Measurements from ENCODE around the gene PCSK2.
"Not testable (repeated sequence)": the region's sequence is repeated elsewhere in the genome, so short reads cannot be mapped to it uniquely, and the experiment has no call there.

The PCSK2 gene, protein sequence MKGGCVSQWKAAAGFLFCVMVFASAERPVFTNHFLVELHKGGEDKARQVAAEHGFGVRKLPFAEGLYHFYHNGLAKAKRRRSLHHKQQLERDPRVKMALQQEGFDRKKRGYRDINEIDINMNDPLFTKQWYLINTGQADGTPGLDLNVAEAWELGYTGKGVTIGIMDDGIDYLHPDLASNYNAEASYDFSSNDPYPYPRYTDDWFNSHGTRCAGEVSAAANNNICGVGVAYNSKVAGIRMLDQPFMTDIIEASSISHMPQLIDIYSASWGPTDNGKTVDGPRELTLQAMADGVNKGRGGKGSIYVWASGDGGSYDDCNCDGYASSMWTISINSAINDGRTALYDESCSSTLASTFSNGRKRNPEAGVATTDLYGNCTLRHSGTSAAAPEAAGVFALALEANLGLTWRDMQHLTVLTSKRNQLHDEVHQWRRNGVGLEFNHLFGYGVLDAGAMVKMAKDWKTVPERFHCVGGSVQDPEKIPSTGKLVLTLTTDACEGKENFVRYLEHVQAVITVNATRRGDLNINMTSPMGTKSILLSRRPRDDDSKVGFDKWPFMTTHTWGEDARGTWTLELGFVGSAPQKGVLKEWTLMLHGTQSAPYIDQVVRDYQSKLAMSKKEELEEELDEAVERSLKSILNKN

DNA sequence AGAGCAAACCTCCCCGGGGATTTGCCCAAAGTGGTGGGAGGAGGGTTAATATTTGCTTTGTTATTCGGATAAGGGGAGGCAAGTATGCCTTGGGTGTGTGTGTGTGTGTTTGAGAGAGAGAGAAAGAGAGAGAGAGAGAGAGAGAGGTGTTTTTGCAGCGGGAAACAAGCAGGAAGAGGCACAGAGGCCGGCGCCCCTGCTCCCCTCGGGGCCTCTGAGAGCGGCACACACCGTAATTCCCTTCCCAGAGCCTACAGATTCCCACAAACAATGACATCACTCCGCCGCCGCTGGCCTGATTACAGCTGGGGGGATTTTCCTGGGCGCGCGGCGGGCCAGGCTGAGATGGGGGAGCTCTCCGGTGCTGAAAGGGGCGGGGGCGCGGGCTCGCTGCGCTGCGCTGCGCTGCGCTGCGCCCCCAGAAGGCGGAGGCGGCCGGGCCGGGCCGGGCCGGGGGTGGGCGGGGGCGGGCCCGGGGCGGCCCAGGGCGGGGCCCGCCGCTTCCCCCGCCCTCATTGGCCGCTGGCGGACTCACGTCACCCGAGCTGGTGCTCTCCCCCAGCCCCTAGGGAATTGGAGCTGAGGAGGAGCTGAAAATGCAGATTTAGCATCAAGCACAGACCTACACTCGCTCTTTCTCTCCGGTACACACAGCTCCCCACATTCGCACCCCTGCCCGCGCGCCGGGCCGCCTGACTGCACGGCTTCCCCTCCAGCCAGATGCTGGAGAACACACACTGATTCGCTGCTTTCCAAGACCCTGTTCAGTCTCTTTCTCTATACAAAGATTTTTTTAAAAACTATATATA, at the start of gene PCSK2:
TSS of gene PCSK2 (plus strand) at position 631 of the 809 bp plus-strand sequence. CDS start 266 bp downstream, outside the sequence.
- DNase-seq: no peak

DNA sequence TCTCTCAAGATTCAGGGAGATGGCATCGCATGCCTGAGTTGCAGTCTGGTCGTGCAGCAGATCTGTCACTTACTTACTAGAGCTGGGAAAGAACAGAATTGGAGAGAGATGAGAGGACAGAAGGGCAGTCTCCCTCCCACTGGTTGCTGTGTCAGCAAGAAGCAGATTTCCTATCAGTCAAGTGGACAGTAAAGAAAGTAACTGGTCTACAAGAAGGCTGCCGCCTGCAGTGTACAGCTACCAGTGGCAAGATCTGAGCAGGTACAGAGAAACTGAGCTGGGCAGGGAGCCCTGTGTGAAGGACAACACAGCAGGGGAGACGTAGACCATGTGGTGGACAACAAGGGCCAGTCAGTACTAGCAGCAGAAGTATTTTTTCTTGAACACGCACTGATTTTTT, 49.5 kb upstream of the PCSK2 start:
- no peak for DNase-seq

DNA sequence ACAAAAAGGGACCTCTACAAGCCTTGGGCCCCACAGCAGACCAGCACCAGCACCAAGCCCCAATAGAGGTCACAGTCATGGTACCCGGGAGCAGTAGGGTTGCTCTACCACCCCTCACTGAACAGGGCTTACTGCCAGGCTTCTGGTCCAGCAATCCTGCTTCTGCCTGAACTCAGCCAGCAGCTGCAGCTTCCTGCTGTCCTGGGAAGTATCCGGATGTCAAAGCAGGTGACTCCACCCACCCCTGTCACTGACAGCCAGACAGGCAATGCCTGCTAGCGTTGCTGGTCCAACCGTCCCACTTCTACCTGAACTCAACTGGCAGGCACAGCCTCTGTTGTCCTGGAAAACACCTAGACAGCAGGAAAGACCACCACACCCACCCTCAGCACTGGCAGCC, 47.0 kb upstream of the PCSK2 start:
- no peak for DNase-seq

DNA sequence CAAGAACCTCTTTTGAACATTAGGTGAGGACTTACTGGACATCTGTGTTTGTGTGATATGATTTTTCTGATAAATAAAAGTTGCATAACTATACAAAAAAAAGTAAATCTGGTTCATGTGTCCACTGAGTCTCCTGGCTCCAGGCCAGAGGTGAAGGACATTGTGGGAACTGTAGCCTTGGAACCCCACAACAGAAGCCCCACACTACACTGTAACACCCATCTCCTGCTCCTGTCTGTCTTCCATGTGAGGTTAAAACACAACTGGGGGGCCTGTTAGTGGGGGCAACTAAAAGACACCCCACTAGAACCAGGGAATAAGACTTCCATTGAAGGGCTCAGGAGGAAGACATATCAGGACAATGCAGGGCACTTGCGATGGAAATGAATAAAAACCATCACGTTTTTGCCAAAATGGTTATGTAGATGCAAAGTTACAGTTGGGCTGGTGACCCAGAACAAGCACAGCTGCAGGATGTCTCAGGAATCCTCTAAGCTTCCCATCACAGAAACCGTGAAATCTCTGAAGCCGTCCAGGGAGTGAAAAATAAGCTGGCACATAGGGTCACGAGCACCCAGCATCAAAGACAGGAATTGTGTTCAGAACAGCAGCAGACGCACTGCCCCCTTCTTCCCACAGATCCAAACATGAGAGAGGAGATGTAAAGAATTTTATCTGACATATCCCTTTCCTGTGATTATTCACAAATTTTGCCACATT, 36.7 kb upstream of the PCSK2 start:
- DNase-seq: no peak

DNA sequence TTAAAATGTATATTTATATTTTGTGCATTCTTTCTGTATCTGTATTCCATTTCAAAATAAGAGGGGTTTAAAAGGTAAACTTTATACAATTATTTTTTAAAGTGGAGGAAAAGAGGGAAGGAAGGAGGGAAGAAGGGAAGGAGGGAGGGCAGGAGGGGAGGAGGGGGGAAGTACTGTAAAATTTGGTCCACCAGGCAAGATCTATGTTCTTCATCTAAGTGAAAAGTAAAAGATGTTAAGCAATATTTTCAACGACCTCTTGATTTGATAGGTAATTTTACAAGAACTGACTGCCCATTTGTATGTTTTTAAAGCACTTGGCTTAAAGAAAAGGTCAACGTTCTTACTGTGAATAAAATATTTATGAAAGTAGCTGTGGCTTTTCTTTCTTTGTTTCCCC, 29.8 kb upstream of the PCSK2 start:
- no peak for DNase-seq

DNA sequence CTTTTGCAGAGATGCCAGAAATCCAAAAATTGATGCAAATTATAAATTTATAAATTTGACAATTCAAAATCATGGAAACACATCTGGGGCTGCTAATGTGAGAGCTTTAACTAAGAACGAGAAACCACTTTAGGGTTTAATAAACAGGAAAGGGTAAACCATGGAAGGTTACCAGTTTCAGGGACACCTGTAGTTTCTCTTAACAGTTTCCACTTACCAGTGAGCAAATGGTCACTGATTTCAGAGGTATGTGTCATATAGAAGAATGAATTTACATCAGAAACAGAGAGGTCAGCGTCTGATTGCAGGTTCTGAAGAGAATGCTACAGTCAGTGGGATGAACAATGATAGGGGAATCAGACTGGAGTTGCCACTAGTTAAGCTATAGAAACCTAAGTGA, 24.8 kb upstream of the PCSK2 start:
- no peak for DNase-seq

DNA sequence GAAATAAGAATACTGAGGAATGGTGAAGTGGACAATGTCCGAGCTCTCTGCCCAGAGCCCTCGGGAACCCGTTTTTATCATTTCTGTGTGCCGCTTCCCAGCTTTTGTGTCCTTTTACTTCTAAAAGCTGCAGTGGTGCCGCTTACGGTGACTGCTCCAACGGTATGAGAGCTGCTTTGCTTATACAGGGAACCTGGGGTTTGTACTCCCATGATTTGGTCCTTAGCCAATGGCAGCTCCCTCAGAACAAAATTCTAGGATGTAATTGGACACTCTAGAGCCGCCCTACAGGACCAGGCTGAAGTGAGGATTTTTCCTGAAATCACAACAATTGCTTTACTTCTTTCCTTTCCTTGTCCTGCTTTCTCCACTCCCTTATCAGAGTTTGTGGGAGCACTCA, 24.2 kb upstream of the PCSK2 start:
- DNase-seq: no peak

DNA sequence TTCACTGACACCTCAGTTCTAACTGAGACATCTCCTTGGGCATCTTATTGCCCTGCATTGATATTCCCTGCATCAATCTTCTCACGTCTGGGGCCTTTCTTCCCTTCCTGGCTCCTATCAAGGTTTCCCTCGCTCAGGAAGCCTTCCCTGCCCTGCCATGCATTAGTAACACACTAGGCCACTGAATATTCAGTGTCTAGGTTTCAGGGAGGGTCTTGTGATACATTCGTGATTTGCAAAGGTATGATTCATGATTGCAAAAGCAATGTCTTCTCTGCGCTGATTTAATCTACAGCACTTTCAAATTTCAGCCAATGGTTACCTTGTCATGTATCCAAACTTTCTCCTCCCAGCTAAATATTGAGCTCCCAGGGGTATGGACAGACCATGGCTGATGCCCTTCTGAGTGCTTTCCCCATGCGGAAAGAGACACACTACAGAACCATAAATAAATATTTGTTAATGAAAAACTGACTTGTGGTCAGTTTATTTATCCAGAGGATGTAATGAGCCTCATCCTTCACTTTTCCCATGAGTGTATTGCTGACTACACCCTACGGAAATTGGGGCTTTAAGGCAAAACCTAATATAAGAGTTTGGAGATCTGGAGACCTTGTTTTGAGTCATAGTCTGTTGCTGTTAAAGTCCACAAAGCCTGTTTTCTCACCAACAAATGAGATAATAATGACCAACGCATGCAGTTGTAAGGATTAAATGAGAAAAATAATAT, 21.6 kb upstream of the PCSK2 start:
- DNase-seq: no peak

DNA sequence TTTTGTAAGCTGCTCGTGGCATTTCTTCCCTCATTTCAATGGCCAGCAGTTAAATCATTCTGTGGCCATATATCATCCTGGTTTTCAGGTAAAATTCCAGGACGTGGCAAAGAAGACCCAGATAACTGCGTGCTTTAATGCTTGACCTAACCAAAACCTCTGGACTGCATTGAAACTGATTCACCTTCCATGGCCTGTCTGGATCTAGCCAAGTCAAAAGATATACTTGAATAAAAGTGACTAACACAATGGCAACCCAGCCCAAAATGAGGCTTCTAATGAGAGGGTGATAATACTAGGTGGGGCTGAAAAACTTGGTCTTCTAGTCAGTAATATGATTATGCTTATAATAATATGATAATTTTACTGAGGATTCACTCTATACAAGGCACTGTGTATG, 16.5 kb upstream of the PCSK2 start:
- no peak for DNase-seq

DNA sequence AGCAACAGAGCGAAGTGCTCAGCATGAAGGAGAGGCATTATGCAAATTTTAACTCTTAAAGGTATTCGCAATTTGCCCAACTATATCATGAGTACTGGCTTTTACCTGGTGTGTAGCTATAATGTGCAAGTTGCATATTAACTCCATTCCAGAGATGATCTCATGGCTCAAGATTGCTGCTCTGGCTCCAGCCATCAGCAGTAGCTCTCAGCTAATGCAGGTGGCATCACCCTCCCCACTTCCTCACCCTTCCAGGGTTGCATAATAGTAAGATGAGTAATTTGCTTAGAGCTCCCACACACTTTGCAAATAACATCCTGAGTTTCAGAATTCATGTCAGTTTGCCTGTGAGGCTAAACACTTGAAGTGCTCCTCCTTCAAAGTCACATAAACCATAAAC, 15.9 kb upstream of the PCSK2 start:
- no peak for DNase-seq

DNA sequence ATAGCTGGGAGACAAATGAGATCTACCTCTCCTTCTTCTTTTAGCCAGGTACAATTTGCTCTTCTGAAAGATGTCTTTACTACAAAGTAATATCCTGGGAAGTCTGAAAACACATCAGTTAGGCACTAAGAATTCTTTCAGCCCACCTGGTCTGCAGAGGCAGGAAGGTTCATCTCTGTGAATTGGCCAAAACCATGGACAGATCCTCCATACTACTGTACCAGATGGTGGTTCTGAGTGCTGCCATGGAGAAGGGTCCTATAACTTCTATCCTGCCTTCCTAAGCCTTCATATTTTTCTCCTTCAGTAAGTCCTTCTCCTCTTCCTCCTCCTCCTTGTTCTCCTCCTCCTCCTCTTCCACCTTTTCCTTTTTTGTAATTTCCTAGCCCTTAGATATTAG, 11.7 kb upstream of the PCSK2 start:
- no peak for DNase-seq

DNA sequence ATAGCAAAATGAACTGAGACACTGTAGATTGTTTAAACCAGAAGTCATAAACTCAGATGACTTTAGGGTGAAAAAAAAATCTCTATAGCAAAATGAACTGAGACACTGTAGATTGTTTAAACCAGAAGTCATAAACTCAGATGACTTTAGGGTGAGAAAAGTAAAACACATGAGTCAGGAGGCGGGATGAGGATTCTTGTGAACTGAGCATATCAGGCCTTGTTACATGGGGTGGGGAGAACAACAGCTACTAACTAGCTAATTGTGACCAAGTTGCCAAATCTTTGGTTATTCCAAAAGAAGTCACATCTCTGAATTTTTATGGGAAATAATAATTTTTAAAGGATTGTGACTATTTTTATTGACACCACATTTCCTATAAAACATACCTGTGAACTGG, 7.0 kb upstream of the PCSK2 start:
- not testable (repeated sequence) for DNase-seq

DNA sequence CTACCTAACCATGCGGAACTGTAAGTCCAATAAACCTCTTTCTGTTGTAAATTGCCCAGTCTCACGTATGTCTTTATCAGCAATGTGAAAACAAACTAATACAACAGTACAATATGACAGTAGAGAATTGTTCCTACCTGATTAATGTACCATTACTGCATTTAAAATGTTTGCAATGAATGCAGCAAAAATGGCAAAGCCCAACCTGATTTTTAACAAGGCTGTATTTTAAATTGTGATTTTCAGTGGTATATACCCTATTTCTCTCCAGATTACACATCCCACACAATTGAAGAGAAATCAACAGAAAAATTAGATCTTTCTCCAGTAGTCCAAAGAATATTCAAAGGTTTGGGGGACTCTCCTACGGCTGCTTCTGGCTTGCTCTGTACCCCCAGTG, 3.3 kb upstream of the PCSK2 start:
- DNase-seq: no peak

DNA sequence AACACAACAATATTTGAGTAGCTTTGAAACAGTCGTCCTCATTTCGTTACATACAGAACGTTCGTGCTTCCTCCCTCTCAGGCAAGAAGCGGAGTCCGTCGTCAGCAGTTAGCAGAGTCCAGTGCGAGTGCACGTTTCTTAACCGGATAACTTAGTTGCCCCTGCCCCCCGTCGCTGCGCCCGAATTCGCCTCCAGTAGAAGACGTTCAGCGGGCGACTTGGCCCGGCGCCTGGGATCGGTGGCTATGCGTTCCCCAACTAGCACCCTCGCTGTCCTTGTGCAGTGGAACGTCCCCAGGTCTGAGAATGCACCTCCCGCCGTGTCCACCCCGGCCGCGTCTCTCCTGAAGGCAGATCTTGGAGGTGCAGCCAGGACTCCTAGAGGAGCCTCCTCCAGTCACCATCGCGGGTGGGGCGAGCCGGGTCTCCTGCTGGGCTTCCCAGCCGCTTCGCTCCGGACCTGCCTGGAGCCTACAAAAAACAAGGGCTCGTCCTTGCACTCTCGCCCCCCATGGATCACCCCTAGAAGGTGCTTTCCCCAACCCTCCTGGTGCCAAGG, 910 bp upstream of the PCSK2 start:
- no peak for DNase-seq

DNA sequence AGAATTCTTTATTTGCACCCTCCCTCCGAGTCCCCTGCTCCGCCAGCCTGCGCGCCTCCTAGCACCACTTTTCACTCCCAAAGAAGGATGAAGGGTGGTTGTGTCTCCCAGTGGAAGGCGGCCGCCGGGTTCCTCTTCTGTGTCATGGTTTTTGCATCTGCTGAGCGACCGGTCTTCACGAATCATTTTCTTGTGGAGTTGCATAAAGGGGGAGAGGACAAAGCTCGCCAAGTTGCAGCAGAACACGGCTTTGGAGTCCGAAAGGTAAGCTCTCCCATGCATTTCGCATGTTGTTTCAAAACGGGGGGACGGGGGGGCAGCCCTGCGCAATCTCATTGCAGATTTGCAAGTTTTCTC, 357 bp downstream of the PCSK2 start:
- DNase-seq: no peak

DNA sequence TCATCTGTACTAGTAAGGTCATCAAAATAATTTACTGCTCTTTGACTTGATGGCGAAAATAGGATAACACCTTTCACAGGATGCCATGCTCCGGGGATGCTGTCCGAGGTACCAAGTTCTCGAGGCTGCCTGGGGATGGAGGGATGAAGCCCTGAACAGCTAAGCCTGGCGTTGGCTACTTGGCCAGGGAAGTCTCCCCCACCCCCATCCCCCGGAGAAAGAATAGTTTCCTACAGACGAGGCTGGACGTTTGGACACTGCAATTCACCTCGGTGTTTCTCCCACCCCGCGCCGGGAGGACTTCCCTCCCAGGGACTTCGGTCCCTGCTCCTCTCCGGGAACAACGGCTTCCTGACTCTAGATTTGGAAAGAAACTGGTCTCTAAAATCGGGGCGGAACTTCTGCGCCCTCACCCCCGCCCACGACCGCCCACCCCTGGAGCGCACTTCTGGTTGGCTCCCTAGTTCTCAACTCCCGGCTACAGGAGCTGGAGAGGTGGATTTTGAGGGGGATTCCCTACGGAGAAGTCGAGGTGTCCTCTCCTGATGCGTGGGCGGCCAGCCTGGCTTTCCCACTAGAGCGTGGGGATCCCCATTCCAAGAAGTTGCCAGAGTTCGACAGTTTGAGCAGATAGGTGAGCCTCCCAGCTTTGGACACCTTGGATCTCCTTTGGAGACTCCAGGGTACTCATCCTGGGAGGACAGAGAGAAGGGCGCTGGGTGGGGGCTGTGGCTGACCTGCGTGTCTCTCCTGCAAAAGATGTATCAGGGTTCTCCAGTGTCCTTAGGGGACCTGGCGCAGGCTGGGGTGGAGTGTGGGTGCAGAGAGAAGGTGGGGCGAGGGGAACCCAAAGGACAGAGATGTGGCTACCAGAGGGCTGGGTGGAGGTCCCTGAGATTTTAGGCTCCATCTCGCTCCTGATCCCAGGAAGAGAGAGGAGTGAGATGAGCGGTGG, 1.1 kb downstream of the PCSK2 start:
- DNase-seq: no peak

DNA sequence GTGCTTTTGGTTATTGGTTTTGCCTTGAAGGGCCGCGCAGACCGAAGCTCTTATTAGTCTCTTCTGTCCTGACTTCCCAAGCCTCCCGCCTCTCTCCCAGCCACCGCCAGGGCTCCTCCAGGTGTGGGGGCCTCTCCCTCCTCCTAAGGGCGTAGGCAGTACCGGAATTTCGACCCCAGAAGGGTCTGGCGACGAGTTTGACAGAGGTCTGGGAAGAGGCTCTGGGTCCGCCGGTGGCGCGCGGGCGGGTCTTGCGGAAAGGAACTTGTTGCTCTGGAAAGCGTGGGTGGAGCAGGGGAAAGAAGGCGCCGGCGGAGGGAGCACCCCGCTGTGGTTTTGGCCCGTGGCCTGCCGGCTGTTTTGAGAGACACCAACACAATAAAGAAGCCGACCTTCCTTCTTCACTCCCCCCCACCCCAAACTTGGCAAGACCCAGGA, 1.8 kb downstream of the PCSK2 start:
- no peak for DNase-seq

DNA sequence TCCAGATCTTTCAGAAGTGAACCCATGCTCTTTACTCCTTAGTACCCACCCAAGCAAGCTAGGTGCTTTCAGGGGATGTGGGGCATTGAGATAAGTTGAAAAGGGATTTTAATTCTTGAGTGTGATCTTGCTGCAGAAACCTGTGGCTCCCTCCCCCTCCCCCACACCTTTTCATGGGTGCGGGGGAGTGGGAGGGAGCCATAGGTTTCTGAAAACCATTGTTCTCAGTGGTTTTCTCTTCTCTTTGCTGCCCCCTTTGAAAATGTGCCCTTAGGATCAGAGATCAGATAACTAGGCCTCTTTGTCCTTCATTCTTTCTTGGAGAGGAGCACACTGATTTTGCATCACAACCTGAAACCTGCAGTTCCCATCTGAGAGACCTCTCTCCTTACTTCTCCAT, 2.4 kb downstream of the PCSK2 start:
- DNase-seq: no peak

DNA sequence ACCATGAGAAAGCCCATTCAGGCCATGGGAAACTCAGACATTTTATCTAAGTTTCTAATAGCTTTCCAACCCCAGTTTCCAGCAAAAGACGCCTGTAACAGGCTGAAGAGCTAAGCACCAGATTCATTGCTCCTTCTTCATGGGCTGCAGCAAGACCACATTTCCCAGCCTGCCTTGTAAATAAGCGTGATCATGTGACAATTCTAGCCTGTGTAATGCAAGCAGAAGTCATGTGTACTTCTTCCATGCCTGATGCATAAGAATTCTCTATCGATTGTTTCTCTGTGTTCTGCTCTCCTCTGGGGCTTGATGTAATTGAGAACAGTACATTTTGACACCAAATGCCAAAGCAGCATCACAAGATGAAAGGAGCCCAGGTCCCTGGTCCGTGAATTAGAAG, 6.8 kb downstream of the PCSK2 start:
- DNase-seq: no peak

DNA sequence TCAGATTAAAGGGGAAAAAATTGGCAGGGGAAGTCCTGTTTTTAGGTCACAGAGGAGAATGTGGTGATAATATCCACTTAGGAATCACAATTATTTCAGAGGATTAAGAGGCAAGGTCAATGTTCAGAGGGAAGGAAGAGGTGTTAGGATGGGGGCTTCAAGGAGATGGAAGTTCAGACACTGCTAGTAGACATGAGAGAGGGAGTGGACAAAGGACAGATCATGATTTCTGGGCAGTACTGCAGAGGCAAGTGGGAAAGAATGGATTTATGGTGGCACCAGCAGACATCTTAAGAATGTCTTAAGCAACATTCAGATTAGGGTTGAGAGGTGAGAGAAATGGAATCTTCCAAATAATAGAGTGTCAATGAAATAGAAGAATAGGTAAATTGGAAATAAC, 9.9 kb downstream of the PCSK2 start:
- no peak for DNase-seq

DNA sequence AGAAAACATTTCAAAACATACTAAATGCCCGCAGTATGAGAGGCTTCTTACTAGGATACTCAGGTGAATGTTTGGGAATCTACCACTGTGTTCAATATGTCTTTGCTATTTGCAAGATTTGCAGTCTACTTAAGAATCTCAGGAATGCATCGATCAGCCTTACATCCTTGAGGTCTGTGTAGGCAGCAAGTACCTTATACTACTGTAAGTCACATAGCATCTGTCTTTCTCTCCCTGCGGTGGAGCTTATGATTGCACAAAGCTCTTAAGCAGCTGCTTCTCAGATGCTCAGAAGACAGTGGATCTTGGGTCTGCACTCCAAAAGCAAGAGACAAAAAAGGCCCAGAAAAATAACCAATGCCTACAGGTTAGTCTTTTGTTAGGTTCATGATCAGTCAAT, 21.4 kb downstream of the PCSK2 start:
- no peak for DNase-seq

Data from KG1 (cell line).